Stimulated activated CD8-positive, alpha-beta memory T cell treated with anti-CD3 and anti-CD28 coated beads, Interleukin-15, amount 100 ng/mL, for 1 hour (primary cell): ENCODE measurements around the gene ZBTB4.
"Not testable (repeated sequence)": the region's sequence is repeated elsewhere in the genome, so short reads cannot be mapped to it uniquely, and the experiment has no call there.

ENCODE experiments used
- DNase-seq: peaks from one replicate; pipeline ENCODE4 v3.0.0-alpha.2; 2020; ENCODE audit warnings: low read depth

ZBTB4 gene

GRCh38 chr17:7495906-7496434 is 16.5 kb upstream of the ZBTB4 start:
- no peak for DNase-seq

- DNase-seq = no peak
Observed at GRCh38 chr17:7493941-7494340, 14.5 kb upstream of the ZBTB4 start.

GRCh38 chr17:7491583-7491982 is 12.2 kb upstream of the ZBTB4 start:
- no peak for DNase-seq

GRCh38 chr17:7490144-7490543 is 10.7 kb upstream of the ZBTB4 start:
- DNase-seq = no peak

GRCh38 chr17:7486181-7486580 is 6.8 kb upstream of the ZBTB4 start:
- no peak for DNase-seq

- DNase-seq = no peak
Observed at GRCh38 chr17:7484919-7485377, 5.5 kb upstream of the ZBTB4 start.

GRCh38 chr17:7484067-7484918 is 4.9 kb upstream of the ZBTB4 start, which contains the start of gene POLR2A:
POLR2A (plus strand) TSS chr17:7484366.
- peak; percentile 97 for DNase-seq

- DNase-seq = peak; percentile 91
Observed at GRCh38 chr17:7483255-7484066, 4.0 kb upstream of the ZBTB4 start.

- not testable (repeated sequence) for DNase-seq
Observed at GRCh38 chr17:7482742-7483088, 3.3 kb upstream of the ZBTB4 start.

- DNase-seq = not testable (repeated sequence)
Observed at GRCh38 chr17:7481842-7482741, 2.7 kb upstream of the ZBTB4 start.

GRCh38 chr17:7481275-7481674 is 1.8 kb upstream of the ZBTB4 start, which contains the start of gene SLC35G6:
SLC35G6 (plus strand) TSS chr17:7481446; CDS start chr17:7481517, 71 bp downstream.
- DNase-seq = not testable (repeated sequence)

GRCh38 chr17:7480089-7480384 is 606 bp upstream of the ZBTB4 start:
- DNase-seq = no peak

- peak; percentile 40 for DNase-seq
Observed at GRCh38 chr17:7478276-7479212, 887 bp downstream of the ZBTB4 start.

GRCh38 chr17:7477392-7478275 is 1.8 kb downstream of the ZBTB4 start:
- DNase-seq = no peak

GRCh38 chr17:7476951-7477350 is 2.5 kb downstream of the ZBTB4 start:
- no peak for DNase-seq

GRCh38 chr17:7476494-7476893 is 2.9 kb downstream of the ZBTB4 start:
- no peak for DNase-seq

GRCh38 chr17:7475764-7476422 is 3.5 kb downstream of the ZBTB4 start:
- DNase-seq = no peak

- DNase-seq = not testable (repeated sequence)
Observed at GRCh38 chr17:7474767-7475166, 4.7 kb downstream of the ZBTB4 start.

- DNase-seq = no peak
Observed at GRCh38 chr17:7471729-7472128, 7.7 kb downstream of the ZBTB4 start.
